HEK293 (cell line): ENCODE data around the gene EEF2.

ENCODE experiments used
- BCL11B ChIP-seq: fragments of 450-650 bp; formaldehyde crosslinking; IDR thresholded peaks from 2 replicates; pipeline ENCODE4 v1.5.1; 2016; ENCODE audit warnings: low read depth, missing biosample characterization, missing genetic modification characterization
- GLIS2 ChIP-seq: fragments of 450-650 bp; formaldehyde crosslinking; IDR thresholded peaks from 2 replicates; pipeline ENCODE4 v1.5.1; 2016; ENCODE audit warnings: missing biosample characterization, missing genetic modification characterization
- IKZF3 ChIP-seq: fragments of 450-650 bp; IDR thresholded peaks from 2 replicates; pipeline ENCODE4 v1.5.0; 2018; ENCODE audit warnings: missing biosample characterization, mild to moderate bottlenecking, missing genetic modification characterization, moderate library complexity
- KLF1 ChIP-seq: fragments of 450-650 bp; formaldehyde crosslinking; IDR thresholded peaks from 2 replicates; pipeline ENCODE4 v1.5.1; 2016; ENCODE audit warnings: missing biosample characterization, missing genetic modification characterization
- KLF16 ChIP-seq: fragments of 450-650 bp; formaldehyde crosslinking; IDR thresholded peaks from 2 replicates; pipeline ENCODE4 v1.5.1; 2017; ENCODE audit warnings: missing biosample characterization, missing genetic modification characterization
- PRDM1 ChIP-seq: fragments of 450-650 bp; formaldehyde crosslinking; IDR thresholded peaks from 2 replicates; pipeline ENCODE4; 2016; ENCODE audit warnings: missing biosample characterization, missing genetic modification characterization
- SP2 ChIP-seq: fragments of 450-650 bp; formaldehyde crosslinking; IDR thresholded peaks from 2 replicates; pipeline ENCODE4 v1.5.1; 2016; ENCODE audit warnings: missing biosample characterization, missing genetic modification characterization
- WT1 ChIP-seq: fragments of 450-650 bp; formaldehyde crosslinking; IDR thresholded peaks from 2 replicates; pipeline ENCODE4 v1.5.1; 2016; ENCODE audit warnings: missing biosample characterization, missing genetic modification characterization
- ZBTB48 ChIP-seq: fragments of 450-650 bp; formaldehyde crosslinking; IDR thresholded peaks from 2 replicates; pipeline ENCODE4 v1.5.1; 2016; ENCODE audit warnings: missing biosample characterization, missing genetic modification characterization
- ZBTB8A ChIP-seq: fragments of 450-650 bp; formaldehyde crosslinking; IDR thresholded peaks from 2 replicates; pipeline ENCODE4 v1.5.1; 2016; ENCODE audit warnings: missing biosample characterization, missing genetic modification characterization
- ZIC2 ChIP-seq: fragments of 450-650 bp; formaldehyde crosslinking; IDR thresholded peaks from 2 replicates; pipeline ENCODE4 v1.5.1; 2016; ENCODE audit warnings: missing biosample characterization, missing genetic modification characterization
- ZNF16 ChIP-seq: fragments of 450-650 bp; formaldehyde crosslinking; IDR thresholded peaks from 2 replicates; pipeline ENCODE4 v1.5.1; 2016; ENCODE audit warnings: low read depth, missing biosample characterization, missing genetic modification characterization
- ZNF184 ChIP-seq: fragments of 450-650 bp; IDR thresholded peaks from 2 replicates; pipeline ENCODE4 v1.5.1; 2018; ENCODE audit warnings: missing biosample characterization, mild to moderate bottlenecking, missing genetic modification characterization
- ZNF2 ChIP-seq: fragments of 450-650 bp; formaldehyde crosslinking; IDR thresholded peaks from 2 replicates; pipeline ENCODE4 v1.5.1; 2016; ENCODE audit warnings: missing biosample characterization, missing genetic modification characterization
- ZNF24 ChIP-seq: fragments of 450-650 bp; formaldehyde crosslinking; IDR thresholded peaks from 2 replicates; pipeline ENCODE4 v1.5.1; 2016; ENCODE audit warnings: missing biosample characterization, missing genetic modification characterization
- ZNF335 ChIP-seq: fragments of 450-650 bp; formaldehyde crosslinking; conservative IDR thresholded peaks from 2 replicates; pipeline ENCODE4 v1.5.1; 2016; ENCODE audit warnings: missing biosample characterization, missing genetic modification characterization
- ZNF341 ChIP-seq: fragments of 450-650 bp; formaldehyde crosslinking; IDR thresholded peaks from 2 replicates; pipeline ENCODE4; 2016; ENCODE audit warnings: low read depth, missing biosample characterization, missing genetic modification characterization
- ZNF394 ChIP-seq: fragments of 450-650 bp; formaldehyde crosslinking; IDR thresholded peaks from 2 replicates; pipeline ENCODE4 v1.5.1; 2016; ENCODE audit warnings: missing biosample characterization, missing genetic modification characterization, mild to moderate bottlenecking, moderate library complexity, borderline replicate concordance
- ZNF629 ChIP-seq: fragments of 450-650 bp; formaldehyde crosslinking; IDR thresholded peaks from 2 replicates; pipeline ENCODE4 v1.5.1; 2017; ENCODE audit warnings: missing biosample characterization, missing genetic modification characterization
- ZNF658 ChIP-seq: fragments of 450-650 bp; formaldehyde crosslinking; IDR thresholded peaks from 2 replicates; pipeline ENCODE4; 2016; ENCODE audit warnings: missing biosample characterization, missing genetic modification characterization
- ZNF843 ChIP-seq: fragments of 450-650 bp; formaldehyde crosslinking; IDR thresholded peaks from 2 replicates; pipeline ENCODE4 v1.5.1; 2016; ENCODE audit warnings: missing biosample characterization, missing genetic modification characterization
- ZXDB ChIP-seq: fragments of 450-650 bp; formaldehyde crosslinking; IDR thresholded peaks from 2 replicates; pipeline ENCODE4 v1.5.1; 2016; ENCODE audit warnings: missing biosample characterization, missing genetic modification characterization
- TF ChIP-seq, protein P1 (sequence below): fragments of 450-650 bp; formaldehyde crosslinking; conservative IDR thresholded peaks from 2 replicates; pipeline ENCODE4 v1.5.1; 2016; ENCODE audit warnings: low read depth, missing biosample characterization, missing genetic modification characterization
- TF ChIP-seq, protein P2 (sequence below): fragments of 450-650 bp; formaldehyde crosslinking; IDR thresholded peaks from 2 replicates; pipeline ENCODE4 v1.5.1; 2016; ENCODE audit warnings: missing biosample characterization, missing genetic modification characterization
- TF ChIP-seq, protein P3 (sequence below): fragments of 450-650 bp; formaldehyde crosslinking; IDR thresholded peaks from 2 replicates; pipeline ENCODE4 v1.5.1; 2016; ENCODE audit warnings: missing biosample characterization, missing genetic modification characterization
- TF ChIP-seq, protein P4 (sequence below): fragments of 450-650 bp; formaldehyde crosslinking; IDR thresholded peaks from 2 replicates; pipeline ENCODE4 v1.5.1; 2016; ENCODE audit warnings: missing biosample characterization, missing genetic modification characterization, borderline replicate concordance
- TF ChIP-seq, protein P5 (sequence below): fragments of 450-650 bp; formaldehyde crosslinking; IDR thresholded peaks from 2 replicates; pipeline ENCODE4 v1.5.1; 2016; ENCODE audit warnings: missing biosample characterization, missing genetic modification characterization

The EEF2 gene

DNA sequence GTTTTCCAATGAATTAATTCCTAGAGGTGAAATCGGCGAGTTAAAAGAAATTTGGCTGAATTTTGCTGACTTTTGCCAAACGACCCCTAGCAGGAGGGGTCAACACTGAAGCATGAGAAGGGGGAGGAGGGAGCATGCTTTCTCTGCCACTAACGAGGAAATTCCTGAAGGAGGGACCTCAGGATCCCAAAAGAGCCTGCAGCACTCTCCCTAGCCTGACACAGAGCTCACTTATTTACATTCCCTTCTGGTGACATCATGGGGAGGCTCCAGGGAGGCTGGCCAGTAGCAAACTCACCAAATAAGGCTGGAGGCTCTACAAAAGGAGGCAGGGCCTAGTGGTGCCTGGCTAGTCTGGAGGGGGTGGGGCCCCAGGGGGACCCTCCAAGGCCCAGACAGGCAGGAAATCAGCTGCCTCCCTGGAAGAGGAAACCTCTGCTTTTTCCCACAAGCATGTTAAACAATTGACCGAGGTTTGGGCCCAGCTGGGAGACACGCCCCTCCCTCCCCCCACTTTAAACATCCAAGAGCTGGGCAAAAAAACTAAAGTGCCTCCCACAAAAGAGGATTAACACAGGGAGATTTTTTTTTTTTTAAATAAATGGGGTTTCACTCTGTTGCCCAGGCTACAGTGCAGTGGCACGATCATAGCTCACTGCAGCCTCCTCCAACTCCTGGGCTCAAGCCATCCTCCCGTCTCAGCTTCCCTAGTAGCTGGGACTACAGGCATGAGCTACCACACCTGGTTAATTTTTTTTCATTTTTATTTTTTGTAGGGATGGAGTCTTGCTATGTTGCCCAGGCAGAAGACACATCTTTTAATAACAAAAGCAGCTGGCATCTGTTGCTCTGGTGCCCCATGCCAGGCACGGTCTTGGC lies 16.5 kb downstream of the EEF2 start (continued):
- TF ChIP-seq, protein P1, sequence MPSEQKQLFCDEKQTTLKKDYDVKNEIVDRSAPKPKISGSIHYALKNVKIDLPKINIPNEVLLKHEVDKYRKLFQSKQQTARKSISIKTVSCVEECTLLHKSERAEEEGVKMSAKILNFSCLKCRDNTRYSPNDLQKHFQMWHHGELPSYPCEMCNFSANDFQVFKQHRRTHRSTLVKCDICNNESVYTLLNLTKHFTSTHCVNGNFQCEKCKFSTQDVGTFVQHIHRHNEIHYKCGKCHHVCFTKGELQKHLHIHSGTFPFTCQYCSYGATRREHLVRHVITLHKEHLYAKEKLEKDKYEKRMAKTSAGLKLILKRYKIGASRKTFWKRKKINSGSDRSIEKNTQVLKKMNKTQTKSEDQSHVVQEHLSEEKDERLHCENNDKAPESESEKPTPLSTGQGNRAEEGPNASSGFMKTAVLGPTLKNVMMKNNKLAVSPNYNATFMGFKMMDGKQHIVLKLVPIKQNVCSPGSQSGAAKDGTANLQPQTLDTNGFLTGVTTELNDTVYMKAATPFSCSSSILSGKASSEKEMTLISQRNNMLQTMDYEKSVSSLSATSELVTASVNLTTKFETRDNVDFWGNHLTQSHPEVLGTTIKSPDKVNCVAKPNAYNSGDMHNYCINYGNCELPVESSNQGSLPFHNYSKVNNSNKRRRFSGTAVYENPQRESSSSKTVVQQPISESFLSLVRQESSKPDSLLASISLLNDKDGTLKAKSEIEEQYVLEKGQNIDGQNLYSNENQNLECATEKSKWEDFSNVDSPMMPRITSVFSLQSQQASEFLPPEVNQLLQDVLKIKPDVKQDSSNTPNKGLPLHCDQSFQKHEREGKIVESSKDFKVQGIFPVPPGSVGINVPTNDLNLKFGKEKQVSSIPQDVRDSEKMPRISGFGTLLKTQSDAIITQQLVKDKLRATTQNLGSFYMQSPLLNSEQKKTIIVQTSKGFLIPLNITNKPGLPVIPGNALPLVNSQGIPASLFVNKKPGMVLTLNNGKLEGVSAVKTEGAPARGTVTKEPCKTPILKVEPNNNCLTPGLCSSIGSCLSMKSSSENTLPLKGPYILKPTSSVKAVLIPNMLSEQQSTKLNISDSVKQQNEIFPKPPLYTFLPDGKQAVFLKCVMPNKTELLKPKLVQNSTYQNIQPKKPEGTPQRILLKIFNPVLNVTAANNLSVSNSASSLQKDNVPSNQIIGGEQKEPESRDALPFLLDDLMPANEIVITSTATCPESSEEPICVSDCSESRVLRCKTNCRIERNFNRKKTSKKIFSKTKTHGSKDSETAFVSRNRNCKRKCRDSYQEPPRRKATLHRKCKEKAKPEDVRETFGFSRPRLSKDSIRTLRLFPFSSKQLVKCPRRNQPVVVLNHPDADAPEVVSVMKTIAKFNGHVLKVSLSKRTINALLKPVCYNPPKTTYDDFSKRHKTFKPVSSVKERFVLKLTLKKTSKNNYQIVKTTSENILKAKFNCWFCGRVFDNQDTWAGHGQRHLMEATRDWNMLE (tag by site-specific recombination): 0 out of 2 replicates have a peak, but pooled peaks have one; percentile 16
- TF ChIP-seq, protein P2, sequence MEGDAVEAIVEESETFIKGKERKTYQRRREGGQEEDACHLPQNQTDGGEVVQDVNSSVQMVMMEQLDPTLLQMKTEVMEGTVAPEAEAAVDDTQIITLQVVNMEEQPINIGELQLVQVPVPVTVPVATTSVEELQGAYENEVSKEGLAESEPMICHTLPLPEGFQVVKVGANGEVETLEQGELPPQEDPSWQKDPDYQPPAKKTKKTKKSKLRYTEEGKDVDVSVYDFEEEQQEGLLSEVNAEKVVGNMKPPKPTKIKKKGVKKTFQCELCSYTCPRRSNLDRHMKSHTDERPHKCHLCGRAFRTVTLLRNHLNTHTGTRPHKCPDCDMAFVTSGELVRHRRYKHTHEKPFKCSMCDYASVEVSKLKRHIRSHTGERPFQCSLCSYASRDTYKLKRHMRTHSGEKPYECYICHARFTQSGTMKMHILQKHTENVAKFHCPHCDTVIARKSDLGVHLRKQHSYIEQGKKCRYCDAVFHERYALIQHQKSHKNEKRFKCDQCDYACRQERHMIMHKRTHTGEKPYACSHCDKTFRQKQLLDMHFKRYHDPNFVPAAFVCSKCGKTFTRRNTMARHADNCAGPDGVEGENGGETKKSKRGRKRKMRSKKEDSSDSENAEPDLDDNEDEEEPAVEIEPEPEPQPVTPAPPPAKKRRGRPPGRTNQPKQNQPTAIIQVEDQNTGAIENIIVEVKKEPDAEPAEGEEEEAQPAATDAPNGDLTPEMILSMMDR: no peak
- TF ChIP-seq ZNF658 (no peak), ZNF335 (tag by site-specific recombination) (peak; percentile 89), ZNF341 (tag by site-specific recombination) (peak; percentile 80), ZBTB8A (tag by site-specific recombination) (peak; percentile 57), ZXDB (tag by site-specific recombination) (peak; percentile 82), KLF16 (peak; percentile 60; the same call in 1 of the 2 replicates), BCL11B (tag by site-specific recombination) (no peak), GLIS2 (tag by site-specific recombination) (peak; percentile 91), ZNF24 (tag by site-specific recombination) (peak; percentile 28; the same call in 1 of the 2 replicates), ZIC2 (tag by site-specific recombination) (no peak), IKZF3 (tag by site-specific recombination) (peak; percentile 97), PRDM1 (tag by site-specific recombination) (peak; percentile 92), ZNF16 (tag by site-specific recombination) (no peak), ZBTB48 (tag by site-specific recombination) (peak; percentile 91), ZNF843 (peak; percentile 22; the same call in 1 of the 2 replicates), WT1 (tag by site-specific recombination) (peak; percentile 80), KLF1 (peak; percentile 58; the same call in 1 of the 2 replicates), ZNF394 (tag by site-specific recombination) (peak; percentile 61; the same call in 1 of the 2 replicates), ZNF629 (tag by site-specific recombination) (peak; percentile 93), ZNF184 (tag by site-specific recombination) (peak; percentile 70; the same call in 1 of the 2 replicates), ZNF2 (tag by site-specific recombination) (0 out of 2 replicates have a peak, but pooled peaks have one; percentile 16), SP2 (peak; percentile 88)
- TF ChIP-seq, protein P3, sequence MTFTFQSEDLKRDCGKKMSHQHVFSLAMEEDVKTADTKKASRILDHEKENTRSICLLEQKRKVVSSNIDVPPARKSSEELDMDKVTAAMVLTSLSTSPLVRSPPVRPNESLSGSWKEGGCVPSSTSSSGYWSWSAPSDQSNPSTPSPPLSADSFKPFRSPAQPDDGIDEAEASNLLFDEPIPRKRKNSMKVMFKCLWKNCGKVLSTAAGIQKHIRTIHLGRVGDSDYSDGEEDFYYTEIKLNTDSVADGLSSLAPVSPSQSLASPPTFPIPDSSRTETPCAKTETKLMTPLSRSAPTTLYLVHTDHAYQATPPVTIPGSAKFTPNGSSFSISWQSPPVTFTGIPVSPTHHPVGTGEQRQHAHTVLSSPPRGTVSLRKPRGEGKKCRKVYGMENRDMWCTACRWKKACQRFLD (tag by site-specific recombination): no peak
- TF ChIP-seq, protein P4, sequence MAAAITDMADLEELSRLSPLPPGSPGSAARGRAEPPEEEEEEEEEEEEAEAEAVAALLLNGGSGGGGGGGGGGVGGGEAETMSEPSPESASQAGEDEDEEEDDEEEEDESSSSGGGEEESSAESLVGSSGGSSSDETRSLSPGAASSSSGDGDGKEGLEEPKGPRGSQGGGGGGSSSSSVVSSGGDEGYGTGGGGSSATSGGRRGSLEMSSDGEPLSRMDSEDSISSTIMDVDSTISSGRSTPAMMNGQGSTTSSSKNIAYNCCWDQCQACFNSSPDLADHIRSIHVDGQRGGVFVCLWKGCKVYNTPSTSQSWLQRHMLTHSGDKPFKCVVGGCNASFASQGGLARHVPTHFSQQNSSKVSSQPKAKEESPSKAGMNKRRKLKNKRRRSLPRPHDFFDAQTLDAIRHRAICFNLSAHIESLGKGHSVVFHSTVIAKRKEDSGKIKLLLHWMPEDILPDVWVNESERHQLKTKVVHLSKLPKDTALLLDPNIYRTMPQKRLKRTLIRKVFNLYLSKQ (tag by site-specific recombination): no peak
- TF ChIP-seq, protein P5, sequence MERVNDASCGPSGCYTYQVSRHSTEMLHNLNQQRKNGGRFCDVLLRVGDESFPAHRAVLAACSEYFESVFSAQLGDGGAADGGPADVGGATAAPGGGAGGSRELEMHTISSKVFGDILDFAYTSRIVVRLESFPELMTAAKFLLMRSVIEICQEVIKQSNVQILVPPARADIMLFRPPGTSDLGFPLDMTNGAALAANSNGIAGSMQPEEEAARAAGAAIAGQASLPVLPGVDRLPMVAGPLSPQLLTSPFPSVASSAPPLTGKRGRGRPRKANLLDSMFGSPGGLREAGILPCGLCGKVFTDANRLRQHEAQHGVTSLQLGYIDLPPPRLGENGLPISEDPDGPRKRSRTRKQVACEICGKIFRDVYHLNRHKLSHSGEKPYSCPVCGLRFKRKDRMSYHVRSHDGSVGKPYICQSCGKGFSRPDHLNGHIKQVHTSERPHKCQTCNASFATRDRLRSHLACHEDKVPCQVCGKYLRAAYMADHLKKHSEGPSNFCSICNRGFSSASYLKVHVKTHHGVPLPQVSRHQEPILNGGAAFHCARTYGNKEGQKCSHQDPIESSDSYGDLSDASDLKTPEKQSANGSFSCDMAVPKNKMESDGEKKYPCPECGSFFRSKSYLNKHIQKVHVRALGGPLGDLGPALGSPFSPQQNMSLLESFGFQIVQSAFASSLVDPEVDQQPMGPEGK (tag by site-specific recombination): peak; percentile 93
